H9 (cell line): ENCODE results near the gene MYH9. TPM values are rescaled to one million over a fixed set of nuclear protein-coding genes. Genes with fewer than 3 reads are reported as not detected.

Experiments
- DNase-seq: peaks from one replicate; pipeline ENCODE4 v3.0.0-alpha.2; 2017
- H2AFZ ChIP-seq: one replicate; pipeline ENCODE4 v1.6.1; 2013; ENCODE audit warnings: mild to moderate bottlenecking, low read length, control low read depth, moderate library complexity
- H2AK5ac ChIP-seq: 2 replicates; pipeline ENCODE4 v1.6.1; 2013; ENCODE audit warnings: low read length, control low read depth, mixed read lengths; ENCODE audit not compliant: insufficient read length
- H2BK120ac ChIP-seq: one replicate; pipeline ENCODE4 v1.6.1; 2013; ENCODE audit warnings: low read depth, mild to moderate bottlenecking, low read length, control low read depth, inconsistent platforms; ENCODE audit not compliant: poor library complexity, severe bottlenecking
- H2BK12ac ChIP-seq: 2 replicates; pipeline ENCODE4 v1.6.1; 2013; ENCODE audit warnings: low read length, control low read depth, mixed read lengths, low read depth; ENCODE audit not compliant: insufficient read length
- H2BK15ac ChIP-seq: 2 replicates; pipeline ENCODE4 v1.6.1; 2013; ENCODE audit warnings: low read depth, low read length, control low read depth
- H2BK20ac ChIP-seq: one replicate; pipeline ENCODE4 v1.6.1; 2013; ENCODE audit warnings: low read depth, mild to moderate bottlenecking, low read length, control low read depth, inconsistent platforms; ENCODE audit not compliant: poor library complexity, severe bottlenecking
- H2BK5ac ChIP-seq: 2 replicates; pipeline ENCODE4 v1.6.1; 2013; ENCODE audit warnings: low read length, control low read depth, mixed read lengths; ENCODE audit not compliant: insufficient read length
- H3K14ac ChIP-seq: 2 replicates; pipeline ENCODE4 v1.6.1; 2013; ENCODE audit warnings: low read length, control low read depth; ENCODE audit not compliant: insufficient read depth
- H3K18ac ChIP-seq: 2 replicates; pipeline ENCODE4 v1.6.1; 2013; ENCODE audit warnings: low read depth, mild to moderate bottlenecking, mixed read lengths, low read length, control low read depth; ENCODE audit not compliant: insufficient read length
- H3K23ac ChIP-seq: 2 replicates; pipeline ENCODE4 v1.6.1; 2013; ENCODE audit warnings: low read length, control low read depth, mixed read lengths, low read depth; ENCODE audit not compliant: insufficient read length
- H3K23me2 ChIP-seq: 2 replicates; pipeline ENCODE4 v1.6.1; 2013; ENCODE audit warnings: low read depth, mild to moderate bottlenecking, mixed read lengths, low read length, control low read depth; ENCODE audit not compliant: insufficient read length, poor library complexity, severe bottlenecking
- H3K27ac ChIP-seq: 2 replicates; pipeline ENCODE4 v1.5.1; 2013; ENCODE audit warnings: low read length, control low read depth, mixed read lengths, low read depth; ENCODE audit not compliant: insufficient read length
- H3K27me3 ChIP-seq: 2 replicates; pipeline ENCODE4 v1.6.1; 2013; ENCODE audit warnings: low read length, control low read depth, inconsistent platforms; ENCODE audit not compliant: insufficient read depth
- H3K4ac ChIP-seq: 2 replicates; pipeline ENCODE4 v1.6.1; 2013; ENCODE audit warnings: low read depth, mild to moderate bottlenecking, control low read depth, inconsistent platforms, low read length, moderate library complexity
- H3K4me1 ChIP-seq: 2 replicates; pipeline ENCODE4 v1.6.1; 2013; ENCODE audit warnings: low read length, control low read depth, inconsistent platforms; ENCODE audit not compliant: insufficient read depth
- H3K4me2 ChIP-seq: 2 replicates; pipeline ENCODE4 v1.6.1; 2013; ENCODE audit warnings: low read length, control low read depth, mixed read lengths; ENCODE audit not compliant: insufficient read length, insufficient read depth
- H3K56ac ChIP-seq: 2 replicates; pipeline ENCODE4 v1.6.1; 2013; ENCODE audit warnings: low read depth, mild to moderate bottlenecking, mixed read lengths, low read length, control low read depth; ENCODE audit not compliant: insufficient read length
- H3K79me1 ChIP-seq: 2 replicates; pipeline ENCODE4 v1.6.1; 2013; ENCODE audit warnings: low read depth, mild to moderate bottlenecking, moderate library complexity, low read length, control low read depth, inconsistent platforms; ENCODE audit not compliant: insufficient read depth, poor library complexity, severe bottlenecking
- H3K79me2 ChIP-seq: 2 replicates; pipeline ENCODE4 v1.6.1; 2013; ENCODE audit warnings: low read length, control low read depth, inconsistent platforms; ENCODE audit not compliant: insufficient read depth
- H3K9ac ChIP-seq: 2 replicates; pipeline ENCODE4 v1.6.1; 2013; ENCODE audit warnings: low read length, control low read depth, mixed read lengths; ENCODE audit not compliant: insufficient read length; ENCODE audit errors: extremely low read depth
- H3K9me3 ChIP-seq: one replicate; pipeline ENCODE4 v1.6.1; 2013; ENCODE audit warnings: low read depth, low read length, inconsistent platforms; ENCODE audit not compliant: control insufficient read depth
- H3T11ph ChIP-seq: one replicate; pipeline ENCODE4 v1.6.1; 2013; ENCODE audit warnings: mild to moderate bottlenecking, low read length, control low read depth, inconsistent platforms
- H4K20me1 ChIP-seq: one replicate; pipeline ENCODE4 v1.6.1; 2013; ENCODE audit not compliant: control insufficient read depth, insufficient read length, insufficient read depth
- H4K5ac ChIP-seq: 2 replicates; pipeline ENCODE4 v1.6.1; 2013; ENCODE audit warnings: low read depth, mild to moderate bottlenecking, mixed read lengths, low read length, control low read depth; ENCODE audit not compliant: insufficient read length
- H4K8ac ChIP-seq: replicated peaks from 2 replicates; pipeline ENCODE4 v1.6.1; 2013; ENCODE audit warnings: low read length, control low read depth, mixed read lengths, low read depth; ENCODE audit not compliant: insufficient read length
- H4K91ac ChIP-seq: 2 replicates; pipeline ENCODE4 v1.6.1; 2013; ENCODE audit warnings: low read depth, mild to moderate bottlenecking, moderate library complexity, mixed read lengths, low read length, control low read depth; ENCODE audit not compliant: insufficient read length
- H3K27ac Mint-ChIP-seq, 3 experiments: 2 replicates in 2 of 3; 3 replicates in 1 of 3; pipeline ENCODE4 v1.8.0; 2020 to 2021; ENCODE audit warnings: mixed read lengths in 3 of 3, mild to moderate bottlenecking in 1 of 3, moderate library complexity in 1 of 3
- H3K27me3 Mint-ChIP-seq: 2 replicates; pipeline ENCODE4 v1.8.0; 2021; ENCODE audit warnings: low read depth, mild to moderate bottlenecking, moderate library complexity, mixed read lengths
- H3K36me3 Mint-ChIP-seq, 3 experiments: 2 replicates in 2 of 3; 3 replicates in 1 of 3; pipeline ENCODE4 v1.8.0; 2020 to 2021; ENCODE audit warnings: low read depth in 3 of 3, mixed read lengths in 3 of 3; ENCODE audit not compliant: insufficient read depth in 1 of 3
- H3K4me1 Mint-ChIP-seq, 2 experiments: 2 replicates each; pipeline ENCODE4 v1.8.0; 2020; ENCODE audit warnings: mixed read lengths in 2 of 2
- H3K4me3 Mint-ChIP-seq, 2 experiments: 2 replicates in 1 of 2; 3 replicates in 1 of 2; pipeline ENCODE4 v1.8.0; 2020 to 2021; ENCODE audit warnings: mild to moderate bottlenecking in 2 of 2, mixed read lengths in 2 of 2, moderate library complexity in 1 of 2
- H3K9me3 Mint-ChIP-seq, 2 experiments: 2 replicates in 1 of 2; 3 replicates in 1 of 2; pipeline ENCODE4 v1.8.0; 2020; ENCODE audit warnings: mild to moderate bottlenecking in 2 of 2, mixed read lengths in 2 of 2, moderate library complexity in 1 of 2
- CTCF ChIP-seq: fragments of 200-600 bp; sonication (generic); conservative IDR thresholded peaks from 3 replicates; pipeline ENCODE4 v1.8.0; 2021; ENCODE audit warnings: antibody characterized with exemption, mild to moderate bottlenecking
- WGBS: extraction: QIAGEN DNeasy Blood & Tissue Kit; methylation state at CpG from one replicate; pipeline ENCODE4 v1.1.7; 2013; ENCODE audit warnings: missing lambda C conversion rate, low lambda C conversion rate, mixed read lengths; ENCODE audit not compliant: insufficient read length; ENCODE audit errors: extremely low coverage; 5-methylcytosine and 5-hydroxymethylcytosine counted together
- total RNA-seq: library from RNA; stranded (reverse); gene quantifications from 2 replicates; pipeline ENCODE4 v1.2.1, GENCODE V29; 2021

Gene MYH9
- total RNA-seq, 1 experiment from 2014 or later, result 266 TPM

DNA sequence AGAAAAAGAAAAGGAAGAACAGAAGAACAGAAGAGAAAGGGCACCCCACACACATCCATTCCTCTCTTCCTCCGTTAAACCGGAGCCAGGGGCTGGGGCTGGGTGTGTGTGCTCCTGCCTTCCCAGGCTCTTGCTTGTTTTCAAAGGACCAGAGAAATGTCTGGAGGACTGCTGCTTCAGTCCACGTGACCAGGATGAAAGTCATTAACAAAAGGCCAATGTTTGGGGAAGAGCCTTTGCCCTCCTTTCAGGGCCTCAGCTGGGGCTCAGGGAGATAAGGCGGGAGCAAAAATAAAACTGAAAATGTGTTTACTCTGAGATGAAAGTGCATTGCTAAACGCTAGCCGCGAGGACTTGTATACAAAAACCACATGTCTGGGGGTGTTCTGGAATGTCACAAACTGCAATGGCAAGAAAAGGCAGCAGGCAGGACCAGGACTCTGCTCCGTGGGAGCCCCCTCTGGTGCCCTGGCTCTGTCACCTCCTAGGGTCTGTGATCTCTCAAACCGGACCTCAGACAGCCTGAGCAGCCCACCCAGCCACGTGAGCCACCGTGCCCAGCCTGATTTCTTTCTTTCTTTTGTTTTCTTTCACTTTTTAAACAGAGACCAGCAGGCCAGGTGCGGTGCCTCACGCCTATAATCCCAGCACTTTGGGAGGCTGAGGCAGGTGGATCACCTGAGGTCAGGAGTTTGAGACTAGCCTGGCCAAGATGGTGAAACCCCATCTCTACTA, 31.6 kb upstream of the MYH9 start:
- no peak overlapping the region for H2BK20ac ChIP-seq
- no peak for DNase-seq
- H2BK120ac ChIP-seq, result no peak overlapping the region
- H3K23me2 ChIP-seq, result no peaks in the 10 kb centered on the region
- H3K4me1 ChIP-seq, result no peaks in the 10 kb centered on the region
- H4K8ac ChIP-seq, result no peak overlapping the region
- Mint-ChIP-seq H3K4me1 (peaks cover 9 to 13% of the 10 kb centered on the region in 2 experiments), H3K9me3 (no peaks in the 10 kb centered on the region; a peak in 1 of 5 replicates), H3K4me3 (peak overlapping the region in 1 of 2 experiments; percentile 16; a peak in 2 of 5 replicates), H3K36me3 (no peaks in the 10 kb centered on the region), H3K27ac (peak overlapping the region; percentile 29 to 80 (median 54); a peak in 5 of 7 replicates), H3K27me3 (no peaks in the 10 kb centered on the region)
- H3K56ac ChIP-seq, result no peak overlapping the region
- WGBS, result no CpG with 5 or more reads among the region's 13 CpGs
- no peaks in the 10 kb centered on the region for H3K79me1 ChIP-seq
- H4K20me1 ChIP-seq, result no peaks in the 10 kb centered on the region
- no peaks in the 10 kb centered on the region for H3K9me3 ChIP-seq
- no peak overlapping the region for H4K91ac ChIP-seq
- H2BK5ac ChIP-seq, result no peak overlapping the region
- no peak overlapping the region for H3K27ac ChIP-seq
- H3K9ac ChIP-seq, result no peak overlapping the region
- H3T11ph ChIP-seq, result no peak overlapping the region
- no peak overlapping the region for H3K4me2 ChIP-seq
- TF ChIP-seq CTCF, result no peak
- H3K18ac ChIP-seq, result no peak overlapping the region
- H3K4ac ChIP-seq, result no peak overlapping the region
- H3K27me3 ChIP-seq, result no peaks in the 10 kb centered on the region
- no peak overlapping the region for H2BK15ac ChIP-seq
- no peak overlapping the region for H4K5ac ChIP-seq
- no peak overlapping the region for H3K23ac ChIP-seq
- no peak overlapping the region for H3K14ac ChIP-seq
- no peaks in the 10 kb centered on the region for H3K79me2 ChIP-seq
- H2AFZ ChIP-seq, result no peak overlapping the region
- H2BK12ac ChIP-seq, result no peak overlapping the region
- H2AK5ac ChIP-seq, result no peak overlapping the region
